HG03460 (cell line): Measurements from ENCODE around the gene ALDH1A2.

Source experiments
- ATAC-seq: cut with Tn5 transposase; IDR thresholded peaks from one replicate; pipeline ENCODE4 v1.9.1; 2021; ENCODE audit not compliant: unreplicated experiment

ALDH1A2 gene

DNA sequence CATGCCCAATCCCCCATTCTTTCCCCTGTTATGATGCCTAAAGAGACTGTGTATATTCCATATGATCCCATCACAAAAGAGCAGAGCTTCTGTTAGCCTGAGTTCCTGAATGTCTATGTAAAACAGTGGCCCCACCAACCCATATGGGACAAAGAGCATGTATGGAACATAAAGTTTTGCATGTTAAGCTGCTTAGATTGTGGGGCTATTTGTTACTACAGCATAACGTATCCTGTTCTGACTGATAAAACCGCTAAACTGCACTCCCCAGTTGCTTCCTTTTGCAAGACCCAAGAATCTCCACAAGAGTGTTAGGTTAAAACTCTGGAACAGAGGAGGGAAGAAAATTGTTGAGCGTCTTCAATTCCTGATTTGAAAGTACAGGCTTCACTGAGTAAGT, 154.8 kb downstream of the ALDH1A2 start:
- no peak for ATAC-seq

DNA sequence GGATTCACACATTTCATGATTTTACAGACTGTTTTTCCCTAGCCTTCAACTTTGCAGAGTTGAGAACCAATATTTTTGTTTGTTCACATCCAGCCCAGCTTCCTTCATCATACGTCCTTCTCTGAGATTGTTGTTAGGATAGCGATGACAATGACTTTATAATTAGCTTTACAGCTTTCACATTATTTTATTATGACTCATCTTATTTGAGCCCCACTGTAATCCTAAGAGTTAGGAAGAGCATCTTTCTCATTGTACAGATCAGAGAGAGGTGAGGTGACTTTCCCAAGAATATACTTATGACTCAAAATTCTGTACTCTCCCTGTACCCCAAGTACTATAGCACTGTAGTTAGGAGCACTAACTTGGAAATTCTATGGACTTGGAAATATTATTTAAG, 156.1 kb downstream of the ALDH1A2 start:
- no peak for ATAC-seq

DNA sequence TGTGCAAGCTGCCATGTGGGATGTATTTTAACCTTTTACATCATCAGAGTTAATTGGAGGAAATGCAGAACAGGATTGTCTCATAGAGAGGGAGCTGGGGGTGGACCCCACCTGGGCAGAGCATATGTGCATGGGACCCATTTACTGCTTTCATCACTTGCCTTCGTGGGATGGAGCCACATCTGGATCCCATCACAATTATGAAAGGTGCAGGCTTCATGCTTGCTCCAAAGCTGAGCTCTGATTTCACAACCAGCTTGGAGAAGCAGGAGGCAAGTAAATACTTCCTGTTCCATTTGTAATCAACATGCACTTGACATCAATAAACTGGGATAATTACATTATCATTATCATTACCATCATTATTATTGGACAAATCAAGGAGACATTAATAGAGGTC, 161.9 kb downstream of the ALDH1A2 start:
- ATAC-seq: no peak
